CD1c-positive myeloid dendritic cell (primary cell): ENCODE data around the gene GPR4.

ENCODE experiments used
- DNase-seq: peaks from one replicate; pipeline ENCODE4 v3.0.0-alpha.2; 2016; ENCODE audit errors: extremely low spot score

GPR4 gene

DNA sequence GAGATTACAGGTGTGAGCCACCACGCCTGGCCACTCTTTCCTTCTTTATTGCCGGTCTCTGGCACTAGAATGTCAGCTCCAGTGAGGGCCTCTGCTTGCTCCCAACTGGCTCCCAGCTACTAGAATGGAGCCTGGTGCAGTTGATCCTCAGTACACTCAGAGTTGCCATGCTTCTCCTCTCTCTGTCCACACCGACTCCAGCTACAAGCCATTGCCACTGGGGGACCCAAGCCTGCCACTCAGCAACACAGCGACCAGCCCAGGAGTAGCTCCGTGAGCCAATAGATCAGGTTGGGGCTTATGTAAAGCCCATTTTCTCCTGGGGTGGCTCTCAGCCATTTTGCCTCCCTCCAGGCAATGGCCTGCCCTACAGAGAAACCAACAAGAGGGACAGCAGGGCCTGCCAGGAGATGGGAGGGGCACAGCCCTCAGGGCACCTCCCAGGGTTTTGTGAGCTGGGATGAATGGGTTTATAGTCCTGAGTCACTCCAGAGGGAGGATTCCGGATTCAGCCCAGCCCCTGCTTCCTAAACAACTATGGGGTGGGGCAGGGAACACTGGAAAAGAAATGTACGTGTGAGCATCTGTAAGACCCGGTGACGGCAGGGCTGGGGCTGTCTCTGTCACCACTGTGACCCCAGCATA lies 53.9 kb downstream of the GPR4 start:
- DNase-seq: no peak

DNA sequence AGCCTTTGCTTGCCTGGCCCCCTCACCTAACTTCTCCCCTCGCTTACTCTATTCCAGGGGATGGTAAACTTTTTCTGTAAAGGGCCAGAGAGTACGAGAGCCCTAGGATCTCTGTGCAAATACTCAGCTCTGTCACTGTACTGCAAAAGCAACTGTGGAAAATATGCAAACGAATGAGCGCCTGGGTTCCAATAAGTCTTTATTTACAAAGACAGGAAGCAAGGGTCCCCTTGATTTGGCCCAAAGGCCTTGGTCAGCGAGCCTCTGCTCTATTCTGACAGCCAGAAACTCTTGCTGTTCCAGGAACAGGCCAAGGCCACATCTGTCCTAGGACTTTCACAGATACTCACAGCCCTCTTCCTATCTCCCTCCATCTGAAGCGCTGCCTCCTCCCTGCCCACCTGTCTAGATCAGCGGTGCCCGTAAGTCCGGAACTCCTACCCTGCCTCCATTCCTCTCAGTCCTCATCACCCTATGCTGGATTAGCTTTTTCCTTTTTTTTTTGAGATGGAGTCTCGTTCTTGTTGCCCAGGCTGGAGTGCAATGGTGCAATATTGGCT lies 54.7 kb downstream of the GPR4 start:
- no peak for DNase-seq

DNA sequence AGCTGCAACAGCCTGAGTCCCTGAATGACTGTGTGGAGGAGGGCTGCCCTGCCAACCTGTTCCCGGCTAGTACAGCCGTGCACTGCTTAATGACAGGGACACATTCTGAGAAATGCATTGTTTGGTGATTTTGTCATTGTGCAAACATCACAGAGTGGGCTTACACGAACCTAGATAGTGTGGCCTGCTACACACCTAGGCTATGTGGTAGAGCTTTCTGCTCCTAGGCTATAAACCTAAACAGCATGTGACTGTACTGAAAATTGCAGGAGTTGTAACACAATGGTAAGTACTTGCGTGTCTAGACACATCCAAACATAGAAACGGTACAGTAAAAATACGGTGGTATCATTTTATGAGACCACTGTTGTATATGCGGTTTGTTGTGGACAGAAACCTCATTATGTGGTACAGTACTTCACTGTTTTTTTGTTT lies 59.8 kb downstream of the GPR4 start:
- no peak for DNase-seq
